Measurements from ENCODE around the gene RHPN2. TPM values are rescaled to one million over a fixed set of nuclear protein-coding genes. Genes with fewer than 3 reads are reported as not detected.

The RHPN2 gene
- total and polyA plus RNA-seq, 2 of the 8 experiments (the other 6 are each of a cell fraction or from before 2014, with no cell fraction given), result 22.8 to 31.1 TPM

- Histone ChIP-seq H3K9ac (replicated peaks in 1 of 4; ENCODE audit: extremely low read depth in 1 of 4, low read depth in 3 of 4, low read length in 3 of 4) (no peak overlapping the region), H3K4me2 (ENCODE audit: insufficient read depth in 1 of 2, low read depth in 2 of 2, low read length in 2 of 2) (peak overlapping the region in 1 of 2 experiments; percentile 37; a peak in 1 of 4 replicates), H3K9me3 (ENCODE audit: insufficient read depth in 2 of 2, low read depth in 1 of 2, low read length in 1 of 2) (no peaks in the 10 kb centered on the region), H2AK5ac (ENCODE audit: low read depth, low read length) (no peak overlapping the region), H3K79me1 (ENCODE audit: low read depth, low read length) (no peaks in the 10 kb centered on the region; the same call in none of the 2 replicates), H2BK120ac (replicated peaks; ENCODE audit: low read depth, low read length) (no peak overlapping the region), H3K4ac (replicated peaks; ENCODE audit: insufficient read length, low read depth, low read length) (no peak overlapping the region), H3K27me3 (replicated peaks in 1 of 4; ENCODE audit: control insufficient read depth in 3 of 4, extremely low read depth in 1 of 4, insufficient read depth in 3 of 4, low read length in 3 of 4) (no peaks in the 10 kb centered on the region), H4K91ac (replicated peaks; ENCODE audit: insufficient read length, low read length) (no peak overlapping the region), H2BK20ac (ENCODE audit: low read length) (no peak overlapping the region), H3K4me1 (replicated peaks in 1 of 4; ENCODE audit: control insufficient read depth in 3 of 4, insufficient read depth in 4 of 4, low read length in 3 of 4) (peaks cover 0 to 7% (median 2%) of the 10 kb centered on the region in 4 experiments; a peak in 4 of 7 replicates), H4K20me1 (replicated peaks in 1 of 2; ENCODE audit: control insufficient read depth in 1 of 2, insufficient read depth in 2 of 2, low read length in 2 of 2) (peaks cover 6 to 13% of the 10 kb centered on the region in 2 experiments), H4K8ac (ENCODE audit: extremely low read depth, insufficient read depth, low read length) (no peak overlapping the region), H3K18ac (ENCODE audit: extremely low read depth, low read length) (0 out of 2 replicates have a peak overlapping the region, but pooled peaks have one; percentile 19), H3K14ac (ENCODE audit: insufficient read length) (no peak overlapping the region), H3K4me3 (ENCODE audit: extremely low read depth in 1 of 4, insufficient read depth in 2 of 4, low read depth in 3 of 4, low read length in 4 of 4) (no peak overlapping the region), H2BK12ac (ENCODE audit: low read depth, low read length) (no peak overlapping the region), H2BK15ac (ENCODE audit: low read length) (no peak overlapping the region), H3K27ac (ENCODE audit: low read depth, low read length) (no peak overlapping the region), H3K56ac (replicated peaks; ENCODE audit: insufficient read length, low read depth, low read length) (no peak overlapping the region), H2AFZ (ENCODE audit: low read length) (no peak overlapping the region), H3K36me3 (ENCODE audit: control insufficient read depth in 2 of 4, insufficient read depth in 4 of 4, low read length in 3 of 4) (peaks cover 0 to 4% (median 1%) of the 10 kb centered on the region in 4 experiments; a peak in 2 of 8 replicates), H3K23ac (ENCODE audit: insufficient read length) (no peak overlapping the region), H3K79me2 (ENCODE audit: control insufficient read depth in 1 of 2, insufficient read depth in 2 of 2, low read length in 2 of 2) (peaks cover 0 to 66% of the 10 kb centered on the region in 2 experiments; a peak in 2 of 4 replicates), H2BK5ac (ENCODE audit: low read depth, low read length) (peak overlapping the region; percentile 22; the same call in 1 of the 2 replicates), H4K5ac (ENCODE audit: insufficient read length, low read depth, low read length) (no peak overlapping the region), H3K23me2 (ENCODE audit: low read depth, low read length) (no peaks in the 10 kb centered on the region)
- 48% methylated on average over 8 of the region's 8 CpGs; no CpG with 5 or more reads in 1 of the 2 experiments for WGBS, 2 experiments (ENCODE audit: extremely low coverage in 1 of 2, insufficient coverage in 1 of 2, insufficient read length in 1 of 2, insufficient replicate concordance in 2 of 2, low coverage in 1 of 2, low lambda C conversion rate in 2 of 2, missing lambda C conversion rate in 1 of 2)
- FAIRE-seq, result no peak
- ChIA-PET CTCF (ENCODE audit: partially characterized antibody) (interaction anchor here (0.7 to 2.3 kb wide), 4 partner anchors 15 to 72 kb away, joined by 3 to 8 read pairs (median 3); no protein-coding TSS in a partner anchor), POLR2A (ENCODE audit: partially characterized antibody) (interaction anchor here (1.3 to 1.5 kb wide), 3 partner anchors 12 to 18 kb away, joined by 4 to 6 read pairs (median 5); no protein-coding TSS in a partner anchor)
- DNase-seq (ENCODE audit: low read depth in 1 of 2, low spot score in 2 of 2), result peak; percentile 61 to 65
- TF ChIP-seq CTBP2 (IDR thresholded peaks at IDR 0.05; ENCODE audit: borderline replicate concordance, insufficient read depth, insufficient read length, low read length), result no peak
- TF ChIP-seq HDAC6 (IDR thresholded peaks at IDR 0.05; ENCODE audit: low read depth, low read length), result no peak
- TF ChIP-seq POLR2AphosphoS5 (IDR thresholded peaks at IDR 0.05; ENCODE audit: low read depth, low read length), result no peak
- TF ChIP-seq TAF7 (optimal IDR thresholded peaks at IDR 0.05; ENCODE audit: borderline replicate concordance, low read depth, low read length), result no peak
- no peak for TF ChIP-seq SRF (IDR thresholded peaks at IDR 0.05; ENCODE audit: low read depth, low read length)
Measured at GRCh38 chr19:33047422-33047821, 17.3 kb downstream of the RHPN2 start.
